Astrocyte of the cerebellum (primary cell): ENCODE results near the gene DDX1.

Experiments used
- DNase-seq: peaks from one replicate; pipeline ENCODE4 v3.0.0-alpha.2; 2011; ENCODE audit warnings: low read depth
- H3K4me3 ChIP-seq: 2 replicates; pipeline ENCODE4 v1.5.1; 2011; ENCODE audit warnings: mild to moderate bottlenecking, low read depth, low read length, moderate library complexity
- CTCF ChIP-seq: IDR thresholded peaks from 2 replicates; pipeline ENCODE4 v1.5.1; 2012; ENCODE audit warnings: low read length, low read depth, moderate library complexity, mild to moderate bottlenecking; ENCODE audit errors: missing control alignments
- in situ Hi-C: cut with HindIII; loops from 2 replicates; pipeline ENCODE4 v1.10.0; 2017; ENCODE audit warnings: low sequenced_read_pairs

The DDX1 gene

GRCh38 chr2:15617778-15618448 is 26.2 kb downstream of the DDX1 start:
- no peak overlapping the region for H3K4me3 ChIP-seq
- no peak for TF ChIP-seq CTCF
- no peak for DNase-seq
- in situ Hi-C loops, result no loop called here

- H3K4me3 ChIP-seq, result no peak overlapping the region
- in situ Hi-C loops, result no loop called here
- no peak for DNase-seq
- TF ChIP-seq CTCF, result no peak
Measured at GRCh38 chr2:15618449-15618855, 26.8 kb downstream of the DDX1 start.

GRCh38 chr2:15619076-15619475 is 27.4 kb downstream of the DDX1 start:
- no peak for TF ChIP-seq CTCF
- H3K4me3 ChIP-seq, result no peak overlapping the region
- in situ Hi-C loops, result no loop called here

GRCh38 chr2:15619510-15619909 is 27.8 kb downstream of the DDX1 start:
- in situ Hi-C loops, result no loop called here
- no peak overlapping the region for H3K4me3 ChIP-seq
- no peak for DNase-seq
- TF ChIP-seq CTCF, result no peak

More at GRCh38 chr2:15619076-15619475, 27.4 kb downstream of the DDX1 start:
- DNase-seq, result no peak

GRCh38 chr2:15619938-15620337 is 28.3 kb downstream of the DDX1 start:
- in situ Hi-C loops, result no loop called here
- H3K4me3 ChIP-seq, result no peak overlapping the region
- TF ChIP-seq CTCF, result no peak
- DNase-seq, result no peak

GRCh38 chr2:15620340-15620739 is 28.7 kb downstream of the DDX1 start:
- no peak for TF ChIP-seq CTCF
- in situ Hi-C loops, result no loop called here
- no peak overlapping the region for H3K4me3 ChIP-seq
- DNase-seq, result no peak
